Stimulated activated CD8-positive, alpha-beta memory T cell treated with anti-CD3 and anti-CD28 coated beads, Interleukin-4, amount 100 ng/mL, for 4 hours (primary cell): Measurements from ENCODE around the gene CAPZA1.

Experiments
- DNase-seq, 2 donors: peaks; one replicate each; pipeline ENCODE4 v3.0.0-alpha.2; 2020; ENCODE audit warnings: low read depth in 2 of 2, low spot score in 1 of 2

Gene CAPZA1

GRCh38 chr1:112700290-112701226 is 80.9 kb downstream of the CAPZA1 start:
- DNase-seq, result peak; percentile 41 to 65

DNA sequence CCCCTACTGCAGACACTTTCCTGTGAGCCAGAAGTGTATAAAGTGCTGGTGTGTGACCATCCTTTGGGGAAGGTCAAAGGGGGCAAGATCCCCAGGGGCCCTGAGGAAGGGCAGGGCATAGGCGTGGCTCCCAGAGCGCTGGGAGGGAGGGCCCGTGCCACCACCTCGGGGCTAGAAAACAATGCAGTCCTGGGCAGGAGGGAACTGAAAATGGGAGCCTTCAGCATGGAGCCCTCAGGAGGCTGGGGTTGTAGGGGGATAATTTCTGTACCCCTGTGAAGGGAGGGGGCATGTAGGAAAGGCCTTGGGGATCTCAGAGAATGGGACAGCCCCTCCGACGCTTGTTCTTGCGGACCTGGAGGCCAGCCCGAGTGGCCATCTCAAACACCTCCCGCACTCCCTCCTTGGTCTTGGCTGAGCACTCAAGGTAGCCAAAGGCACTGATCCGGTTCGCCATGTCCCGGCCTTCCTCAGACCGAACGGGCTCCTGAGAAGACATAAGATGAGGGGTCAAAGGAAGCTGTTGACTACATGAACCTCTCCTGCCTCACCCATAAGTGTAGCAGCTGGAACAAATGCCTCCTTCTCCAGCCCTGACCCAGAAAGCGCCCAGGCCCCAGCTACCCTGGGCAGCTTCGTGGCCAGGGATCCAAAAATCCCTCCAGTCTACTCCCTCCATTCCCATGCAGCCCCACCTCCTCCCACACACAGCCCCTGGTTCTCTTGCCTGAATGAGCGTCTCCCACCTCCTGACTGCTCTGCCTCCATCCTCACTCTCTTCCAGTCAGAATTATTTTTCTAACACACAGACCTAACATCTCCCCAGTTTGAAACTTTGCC is 81.8 kb downstream of the CAPZA1 start:
- DNase-seq, result no peak

GRCh38 chr1:112702067-112702395 is 82.4 kb downstream of the CAPZA1 start:
- DNase-seq, result no peak

- DNase-seq, result no peak
Observed at GRCh38 chr1:112702420-112703261, 83.0 kb downstream of the CAPZA1 start.

GRCh38 chr1:112703706-112704105 is 84.1 kb downstream of the CAPZA1 start:
- no peak for DNase-seq

DNA sequence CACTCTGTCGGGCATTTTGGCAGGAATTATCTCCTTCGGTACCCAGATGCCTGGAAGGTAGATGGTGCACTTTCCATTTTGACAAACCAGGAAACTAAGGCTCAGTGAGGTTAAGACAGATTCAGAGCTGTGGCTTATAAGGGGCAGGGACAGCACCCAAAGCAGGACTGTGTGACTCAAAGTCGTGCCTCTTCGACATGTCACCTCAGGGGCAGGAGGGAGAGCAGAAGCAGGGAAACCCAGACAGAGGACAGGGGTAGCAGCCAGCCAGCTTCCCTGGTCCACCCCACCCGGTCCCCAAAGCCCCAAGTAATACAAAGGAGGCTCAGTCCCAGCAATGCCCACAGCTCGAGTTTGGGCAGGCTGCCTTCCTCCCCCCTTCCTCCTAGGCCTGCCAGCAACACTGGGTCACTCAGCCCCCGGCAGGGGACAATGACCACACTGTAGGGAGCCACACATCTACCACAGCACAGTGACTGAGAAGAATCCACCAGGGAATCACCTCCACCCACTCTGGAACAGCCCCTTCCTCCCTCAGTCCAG is 84.8 kb downstream of the CAPZA1 start:
- no peak for DNase-seq

DNA sequence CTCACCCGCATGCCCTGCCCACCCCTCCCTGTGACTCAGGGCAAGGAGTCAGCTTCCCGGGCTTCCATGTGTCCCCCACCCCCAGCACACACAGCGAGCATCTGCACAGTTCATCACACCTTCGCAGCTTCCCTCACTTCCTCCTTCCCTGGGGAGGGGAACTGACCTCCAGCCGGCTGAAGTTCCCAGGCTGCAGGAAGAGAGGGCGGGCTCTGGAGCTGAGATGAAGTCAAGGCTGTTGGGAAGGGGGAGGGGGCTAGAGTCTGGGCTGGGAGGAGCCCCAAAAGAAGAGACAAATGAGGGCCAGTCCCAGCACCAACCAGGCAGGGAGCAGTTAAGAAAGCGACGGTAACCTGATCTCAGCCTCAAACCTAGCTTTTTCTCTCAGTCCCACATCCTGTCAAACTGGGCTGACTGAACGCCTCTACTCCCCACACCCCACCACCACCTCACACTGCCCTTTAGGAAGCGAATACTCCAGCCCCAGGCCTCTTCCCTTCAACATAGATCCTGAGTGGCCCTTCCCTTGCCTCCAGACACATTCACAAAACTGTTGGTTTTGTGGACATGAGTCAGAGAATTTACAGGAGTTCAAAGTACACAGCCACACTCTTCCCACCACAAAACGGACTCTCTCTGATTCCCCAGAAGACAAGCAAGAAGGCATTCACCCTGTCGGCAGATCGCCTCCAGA is 85.4 kb downstream of the CAPZA1 start:
- no peak for DNase-seq

DNA sequence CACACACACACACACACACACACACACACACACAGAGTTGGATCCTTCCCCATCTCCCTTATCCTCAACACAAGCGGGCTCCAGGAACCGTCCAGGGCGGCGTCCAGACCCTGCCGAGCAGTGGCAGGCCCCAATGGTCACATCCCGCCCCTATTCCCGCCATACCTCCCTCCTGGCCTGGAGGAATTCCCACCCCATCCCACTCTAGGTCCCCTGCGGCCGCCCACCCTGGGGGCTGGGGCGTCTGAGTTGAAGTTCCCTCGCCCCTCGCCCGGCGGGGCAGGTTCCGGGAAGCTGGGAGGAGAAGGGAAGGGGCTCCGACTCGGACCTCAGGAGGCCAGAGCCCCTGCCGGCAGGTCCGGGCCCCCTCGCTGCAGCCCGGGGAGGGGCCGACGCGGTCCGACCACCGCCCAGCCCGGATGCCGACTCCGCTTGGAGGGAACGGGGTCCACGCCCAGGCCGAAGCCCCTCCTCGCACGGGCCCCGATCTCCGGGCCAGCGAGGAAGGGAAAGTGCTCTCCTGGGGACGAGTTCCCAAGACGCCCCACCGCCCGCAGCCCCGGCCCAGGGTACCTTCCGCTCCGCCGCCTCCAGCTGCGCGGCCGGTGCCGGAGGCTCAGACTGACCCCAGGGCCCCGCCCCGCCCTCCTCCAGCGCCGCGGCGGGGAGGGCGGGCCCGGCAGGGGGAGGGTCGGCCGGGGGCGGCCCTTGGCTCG is 87.0 kb downstream of the CAPZA1 start, which contains the start of gene RHOC:
TSS of gene RHOC (minus strand) at position 623 of the 716 bp plus-strand sequence. CDS start 3,328 bp downstream, outside the sequence.
- DNase-seq, result no peak

DNA sequence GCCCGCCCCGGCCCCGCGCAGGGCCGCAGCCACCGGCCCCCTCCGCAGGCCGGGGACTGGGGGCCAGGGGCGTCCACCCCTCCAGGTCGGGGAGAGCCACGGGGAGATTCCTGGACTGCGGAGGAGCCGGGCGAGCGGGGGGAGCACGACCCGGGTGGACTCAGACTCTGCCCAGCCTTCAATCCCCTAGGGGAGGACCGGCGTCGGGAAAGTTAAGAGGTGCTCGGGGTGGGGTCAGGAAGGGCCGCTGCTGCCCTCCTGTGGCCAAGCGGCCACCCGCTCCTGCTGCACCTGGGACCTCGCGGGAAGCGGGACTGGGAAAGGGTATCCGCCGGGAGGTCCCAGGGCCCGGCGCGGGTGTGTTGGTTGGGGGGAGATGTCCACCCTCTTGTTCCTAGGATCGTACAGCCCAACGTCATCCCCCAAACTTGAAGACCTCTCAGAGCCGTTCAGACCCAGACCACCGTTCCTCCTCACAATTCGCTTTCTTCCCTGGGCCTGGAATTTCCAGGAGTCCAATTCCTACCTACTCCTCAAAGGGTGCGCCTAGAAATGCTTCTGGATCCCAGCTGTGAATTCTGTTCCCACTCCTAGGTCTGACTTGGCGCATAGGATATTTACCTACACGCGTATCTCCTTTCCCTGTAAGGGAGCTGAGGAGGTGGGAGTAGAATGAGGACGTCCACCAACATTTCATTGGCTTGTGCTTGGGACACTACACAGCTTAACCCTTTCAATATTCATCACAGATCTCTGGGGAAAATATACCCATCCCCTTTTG is 87.8 kb downstream of the CAPZA1 start:
- no peak for DNase-seq

GRCh38 chr1:112708002-112708448 is 88.4 kb downstream of the CAPZA1 start:
- no peak for DNase-seq

GRCh38 chr1:112708489-112708888 is 88.9 kb downstream of the CAPZA1 start:
- no peak for DNase-seq

GRCh38 chr1:112710159-112710558 is 90.5 kb downstream of the CAPZA1 start:
- no peak for DNase-seq

DNA sequence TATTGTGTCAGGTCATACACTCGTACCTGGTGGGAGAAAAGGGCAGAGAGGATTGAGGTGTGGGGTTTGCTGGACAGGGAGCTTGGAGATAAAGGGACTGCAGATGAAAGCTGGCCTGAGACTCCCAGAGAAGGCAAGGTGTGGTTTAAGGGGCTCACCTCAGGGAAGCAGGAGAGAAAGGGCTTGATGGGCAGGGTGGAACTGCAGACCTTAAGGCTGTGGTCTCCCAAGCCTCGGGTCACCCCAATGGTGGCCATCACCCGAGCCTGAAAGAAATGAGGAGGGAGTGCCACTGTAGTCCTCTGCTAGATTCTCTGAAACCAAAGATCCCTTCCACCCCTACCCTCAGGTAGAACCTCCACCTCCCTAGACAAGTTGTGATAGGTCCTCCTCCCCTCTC is 91.0 kb downstream of the CAPZA1 start:
- no peak for DNase-seq

DNA sequence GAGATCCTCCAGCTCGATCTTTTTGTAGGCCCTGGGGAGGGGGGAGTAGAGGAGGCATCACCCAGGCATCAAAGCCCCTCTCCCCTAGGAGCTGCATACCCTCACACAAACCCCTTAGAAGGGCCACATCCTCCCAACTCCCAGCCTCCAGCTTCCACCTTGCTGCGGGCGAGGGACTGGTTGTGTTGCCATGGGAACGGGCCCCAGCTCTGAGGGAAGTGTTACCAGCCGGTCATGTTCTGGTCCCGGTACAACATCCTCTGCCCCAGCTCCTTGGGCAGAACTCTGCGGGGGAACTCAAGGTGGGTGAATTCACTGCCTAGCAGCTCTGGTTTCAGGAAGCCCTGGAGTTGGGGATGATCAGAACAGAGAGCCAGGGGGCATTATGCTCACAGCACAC is 91.4 kb downstream of the CAPZA1 start:
- no peak for DNase-seq

DNA sequence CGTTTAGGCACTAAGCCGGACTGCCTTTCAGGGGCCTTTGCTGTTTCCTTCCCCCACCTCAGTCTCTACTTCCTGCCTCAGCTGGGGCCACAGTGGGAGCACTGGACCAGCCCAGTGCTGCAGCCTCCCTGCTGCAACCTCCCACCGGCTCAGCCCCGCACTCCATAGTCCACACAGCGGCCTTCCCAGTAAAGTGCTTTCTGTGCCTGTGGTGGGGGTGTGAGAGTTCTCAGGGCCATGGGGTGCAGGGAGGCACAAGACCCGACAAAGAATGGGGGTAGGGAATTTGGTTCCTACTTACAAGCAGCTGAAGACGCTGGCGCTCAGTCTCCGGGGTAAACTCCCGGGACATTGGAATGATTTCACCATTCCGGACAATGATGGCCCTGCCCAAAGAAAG is 92.0 kb downstream of the CAPZA1 start:
- no peak for DNase-seq

DNA sequence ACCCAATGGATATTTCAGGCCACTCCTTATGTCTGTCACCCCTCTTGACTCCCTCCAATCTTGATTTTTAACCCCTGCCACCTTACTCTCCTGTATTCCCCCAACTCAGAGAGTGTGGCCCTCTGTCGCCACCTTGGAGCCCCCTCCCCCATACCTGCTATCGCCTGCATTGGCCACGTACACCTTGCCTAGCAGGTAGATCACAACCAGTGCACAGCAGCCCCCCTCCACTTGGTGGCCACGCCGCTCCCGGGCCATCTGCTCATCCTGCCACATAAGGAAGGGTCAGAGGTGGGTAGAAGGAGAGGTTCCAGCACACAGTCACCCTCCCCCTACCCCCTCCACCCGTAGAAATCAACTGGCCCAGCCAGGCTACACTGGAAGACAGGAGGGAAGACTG is 92.6 kb downstream of the CAPZA1 start:
- no peak for DNase-seq

- no peak for DNase-seq
Observed at GRCh38 chr1:112712701-112713128, 93.1 kb downstream of the CAPZA1 start.

- DNase-seq, result no peak
Observed at GRCh38 chr1:112713466-112714312, 94.1 kb downstream of the CAPZA1 start.
